Measurements from ENCODE around the gene BEST4. TPM values are rescaled to one million over a fixed set of nuclear protein-coding genes. Genes with fewer than 3 reads are reported as not detected.

The BEST4 gene
- total and polyA plus RNA-seq, 2 of the 13 experiments (the other 11 are each of a cell fraction or from before 2014, with no cell fraction given): 0.77 to 1.4 TPM

DNA sequence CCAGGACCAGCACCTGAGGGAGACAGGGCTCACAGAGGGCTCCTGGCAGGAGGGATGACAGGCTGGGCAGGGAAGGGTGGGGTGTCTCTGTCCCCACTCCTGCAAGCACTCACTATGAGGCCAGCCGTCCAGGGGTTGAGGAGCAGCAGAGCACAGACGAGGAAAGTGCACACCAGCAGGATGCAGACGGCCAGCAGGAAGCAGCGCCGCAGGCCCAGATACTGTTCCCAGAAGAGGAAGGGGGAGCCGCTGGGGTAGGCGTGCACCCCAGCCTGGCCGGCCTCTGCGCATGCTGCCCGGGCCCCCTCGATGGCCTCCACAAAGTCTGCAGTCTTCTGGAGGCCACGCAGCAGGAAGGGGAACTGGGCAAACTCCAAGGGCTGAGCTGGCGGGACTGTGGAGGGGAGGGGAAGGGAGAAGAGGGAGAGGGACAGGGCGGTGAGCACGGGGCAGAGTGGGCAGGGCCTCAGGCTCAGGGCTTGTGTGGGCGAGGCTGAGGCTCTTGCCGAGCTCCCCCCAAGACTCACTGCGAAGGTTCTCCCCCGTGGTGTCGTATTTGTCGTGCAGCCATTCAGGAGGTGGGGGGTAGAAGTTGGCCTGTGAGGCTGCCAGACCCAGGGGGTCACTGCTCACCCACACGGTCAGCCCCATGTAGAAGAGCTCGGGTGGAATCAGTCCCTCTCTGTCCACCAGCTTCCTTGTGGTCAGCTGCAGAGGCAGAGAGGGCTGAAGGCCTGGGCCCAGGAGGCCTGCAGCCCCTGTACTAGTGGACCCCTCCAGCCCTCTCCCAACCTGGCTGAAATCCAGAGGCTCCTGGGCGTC, 38.6 kb upstream of the BEST4 start (continued):
- TF ChIP-seq ZNF567 (CRISPR knock-in tag; IDR thresholded peaks at IDR 0.05; ENCODE audit: borderline replicate concordance) (peak; percentile 98), NR2C2 (CRISPR knock-in tag; IDR thresholded peaks at IDR 0.05; ENCODE audit: borderline replicate concordance) (0 out of 2 replicates have a peak, but pooled peaks have one; percentile 32), SAFB2 (CRISPR knock-in tag; IDR thresholded peaks at IDR 0.05; ENCODE audit: borderline replicate concordance, low read depth) (0 out of 2 replicates have a peak, but pooled peaks have one; percentile 82), TEAD3 (CRISPR knock-in tag; optimal IDR thresholded peaks at IDR 0.05; ENCODE audit: borderline replicate concordance) (peak; percentile 59), SRSF1 (optimal IDR thresholded peaks at IDR 0.05; ENCODE audit: low read depth, low read length) (peak; percentile 9), ZNF839 (CRISPR knock-in tag; IDR thresholded peaks at IDR 0.05; ENCODE audit: borderline replicate concordance) (peak; percentile 50; the same call in 1 of the 2 replicates), MTA1 (CRISPR knock-in tag; IDR thresholded peaks at IDR 0.05; ENCODE audit: borderline replicate concordance) (0 out of 2 replicates have a peak, but pooled peaks have one; percentile 49), HES4 (CRISPR knock-in tag; IDR thresholded peaks at IDR 0.05; ENCODE audit: borderline replicate concordance) (no peak), RBM39 (IDR thresholded peaks at IDR 0.05; ENCODE audit: low read depth, low read length, poor library complexity, severe bottlenecking) (no peak), ZFP36L1 (CRISPR knock-in tag; IDR thresholded peaks at IDR 0.05) (no peak), FOXA1 (IDR thresholded peaks at IDR 0.05) (no peak), FOXA1 (CRISPR knock-in tag; IDR thresholded peaks at IDR 0.05) (no peak), ZKSCAN5 (CRISPR knock-in tag; IDR thresholded peaks at IDR 0.05) (peak; percentile 60; the same call in 1 of the 2 replicates), RFXANK (CRISPR knock-in tag; IDR thresholded peaks at IDR 0.05) (no peak)
- TF ChIP-seq, protein P1, sequence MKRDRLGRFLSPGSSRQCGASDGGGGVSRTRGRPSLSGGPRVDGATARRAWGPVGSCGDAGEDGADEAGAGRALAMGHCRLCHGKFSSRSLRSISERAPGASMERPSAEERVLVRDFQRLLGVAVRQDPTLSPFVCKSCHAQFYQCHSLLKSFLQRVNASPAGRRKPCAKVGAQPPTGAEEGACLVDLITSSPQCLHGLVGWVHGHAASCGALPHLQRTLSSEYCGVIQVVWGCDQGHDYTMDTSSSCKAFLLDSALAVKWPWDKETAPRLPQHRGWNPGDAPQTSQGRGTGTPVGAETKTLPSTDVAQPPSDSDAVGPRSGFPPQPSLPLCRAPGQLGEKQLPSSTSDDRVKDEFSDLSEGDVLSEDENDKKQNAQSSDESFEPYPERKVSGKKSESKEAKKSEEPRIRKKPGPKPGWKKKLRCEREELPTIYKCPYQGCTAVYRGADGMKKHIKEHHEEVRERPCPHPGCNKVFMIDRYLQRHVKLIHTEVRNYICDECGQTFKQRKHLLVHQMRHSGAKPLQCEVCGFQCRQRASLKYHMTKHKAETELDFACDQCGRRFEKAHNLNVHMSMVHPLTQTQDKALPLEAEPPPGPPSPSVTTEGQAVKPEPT (CRISPR knock-in tag; IDR thresholded peaks at IDR 0.05; ENCODE audit: low read depth): peak; percentile 49
- TF ChIP-seq, protein P2, sequence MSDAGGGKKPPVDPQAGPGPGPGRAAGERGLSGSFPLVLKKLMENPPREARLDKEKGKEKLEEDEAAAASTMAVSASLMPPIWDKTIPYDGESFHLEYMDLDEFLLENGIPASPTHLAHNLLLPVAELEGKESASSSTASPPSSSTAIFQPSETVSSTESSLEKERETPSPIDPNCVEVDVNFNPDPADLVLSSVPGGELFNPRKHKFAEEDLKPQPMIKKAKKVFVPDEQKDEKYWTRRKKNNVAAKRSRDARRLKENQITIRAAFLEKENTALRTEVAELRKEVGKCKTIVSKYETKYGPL (CRISPR knock-in tag; IDR thresholded peaks at IDR 0.05): no peak
- TF ChIP-seq, protein P3, sequence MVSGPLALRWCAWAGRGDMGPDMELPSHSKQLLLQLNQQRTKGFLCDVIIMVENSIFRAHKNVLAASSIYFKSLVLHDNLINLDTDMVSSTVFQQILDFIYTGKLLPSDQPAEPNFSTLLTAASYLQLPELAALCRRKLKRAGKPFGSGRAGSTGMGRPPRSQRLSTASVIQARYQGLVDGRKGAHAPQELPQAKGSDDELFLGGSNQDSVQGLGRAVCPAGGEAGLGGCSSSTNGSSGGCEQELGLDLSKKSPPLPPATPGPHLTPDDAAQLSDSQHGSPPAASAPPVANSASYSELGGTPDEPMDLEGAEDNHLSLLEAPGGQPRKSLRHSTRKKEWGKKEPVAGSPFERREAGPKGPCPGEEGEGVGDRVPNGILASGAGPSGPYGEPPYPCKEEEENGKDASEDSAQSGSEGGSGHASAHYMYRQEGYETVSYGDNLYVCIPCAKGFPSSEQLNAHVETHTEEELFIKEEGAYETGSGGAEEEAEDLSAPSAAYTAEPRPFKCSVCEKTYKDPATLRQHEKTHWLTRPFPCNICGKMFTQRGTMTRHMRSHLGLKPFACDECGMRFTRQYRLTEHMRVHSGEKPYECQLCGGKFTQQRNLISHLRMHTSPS (CRISPR knock-in tag; IDR thresholded peaks at IDR 0.05; ENCODE audit: low read depth): peak; percentile 83
- TF ChIP-seq, protein P4, sequence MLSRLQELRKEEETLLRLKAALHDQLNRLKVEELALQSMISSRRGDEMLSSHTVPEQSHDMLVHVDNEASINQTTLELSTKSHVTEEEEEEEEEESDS (CRISPR knock-in tag; IDR thresholded peaks at IDR 0.05; ENCODE audit: borderline replicate concordance): no peak
- TF ChIP-seq, protein P5, sequence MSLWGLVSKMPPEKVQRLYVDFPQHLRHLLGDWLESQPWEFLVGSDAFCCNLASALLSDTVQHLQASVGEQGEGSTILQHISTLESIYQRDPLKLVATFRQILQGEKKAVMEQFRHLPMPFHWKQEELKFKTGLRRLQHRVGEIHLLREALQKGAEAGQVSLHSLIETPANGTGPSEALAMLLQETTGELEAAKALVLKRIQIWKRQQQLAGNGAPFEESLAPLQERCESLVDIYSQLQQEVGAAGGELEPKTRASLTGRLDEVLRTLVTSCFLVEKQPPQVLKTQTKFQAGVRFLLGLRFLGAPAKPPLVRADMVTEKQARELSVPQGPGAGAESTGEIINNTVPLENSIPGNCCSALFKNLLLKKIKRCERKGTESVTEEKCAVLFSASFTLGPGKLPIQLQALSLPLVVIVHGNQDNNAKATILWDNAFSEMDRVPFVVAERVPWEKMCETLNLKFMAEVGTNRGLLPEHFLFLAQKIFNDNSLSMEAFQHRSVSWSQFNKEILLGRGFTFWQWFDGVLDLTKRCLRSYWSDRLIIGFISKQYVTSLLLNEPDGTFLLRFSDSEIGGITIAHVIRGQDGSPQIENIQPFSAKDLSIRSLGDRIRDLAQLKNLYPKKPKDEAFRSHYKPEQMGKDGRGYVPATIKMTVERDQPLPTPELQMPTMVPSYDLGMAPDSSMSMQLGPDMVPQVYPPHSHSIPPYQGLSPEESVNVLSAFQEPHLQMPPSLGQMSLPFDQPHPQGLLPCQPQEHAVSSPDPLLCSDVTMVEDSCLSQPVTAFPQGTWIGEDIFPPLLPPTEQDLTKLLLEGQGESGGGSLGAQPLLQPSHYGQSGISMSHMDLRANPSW (CRISPR knock-in tag; IDR thresholded peaks at IDR 0.05; ENCODE audit: borderline replicate concordance): peak; percentile 43; the same call in 1 of the 2 replicates
- TF ChIP-seq, protein P6, sequence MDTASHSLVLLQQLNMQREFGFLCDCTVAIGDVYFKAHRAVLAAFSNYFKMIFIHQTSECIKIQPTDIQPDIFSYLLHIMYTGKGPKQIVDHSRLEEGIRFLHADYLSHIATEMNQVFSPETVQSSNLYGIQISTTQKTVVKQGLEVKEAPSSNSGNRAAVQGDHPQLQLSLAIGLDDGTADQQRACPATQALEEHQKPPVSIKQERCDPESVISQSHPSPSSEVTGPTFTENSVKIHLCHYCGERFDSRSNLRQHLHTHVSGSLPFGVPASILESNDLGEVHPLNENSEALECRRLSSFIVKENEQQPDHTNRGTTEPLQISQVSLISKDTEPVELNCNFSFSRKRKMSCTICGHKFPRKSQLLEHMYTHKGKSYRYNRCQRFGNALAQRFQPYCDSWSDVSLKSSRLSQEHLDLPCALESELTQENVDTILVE (CRISPR knock-in tag; IDR thresholded peaks at IDR 0.05): peak; percentile 14; the same call in 1 of the 2 replicates

Measured in HepG2 (cell line).